Lung microvascular endothelial cell (primary cell): ENCODE measurements around the gene COX6A1. TPM values are rescaled to one million over a fixed set of nuclear protein-coding genes. Genes with fewer than 3 reads are reported as not detected.
"Not testable (repeated sequence)": the region's sequence is repeated elsewhere in the genome, so short reads cannot be mapped to it uniquely, and the experiment has no call there.

Experiments used
- DNase-seq, 2 donors: peaks; one replicate each; pipeline versions ENCODE4 v3.0.0 to v3.0.0-alpha.2; 2010; ENCODE audit warnings: low read depth in 2 of 2
- total RNA-seq: library from RNA; depleted of rRNA; stranded (reverse); fragments of >200 nt; gene quantifications from 2 replicates; pipeline ENCODE4 v1.2.1, GENCODE V29; 2014

COX6A1 gene
- total RNA-seq, 1 donor from 2014 or later, result 598 TPM

- no peak for DNase-seq
Observed at GRCh38 chr12:120425797-120426196, 12.1 kb upstream of the COX6A1 start.

DNA sequence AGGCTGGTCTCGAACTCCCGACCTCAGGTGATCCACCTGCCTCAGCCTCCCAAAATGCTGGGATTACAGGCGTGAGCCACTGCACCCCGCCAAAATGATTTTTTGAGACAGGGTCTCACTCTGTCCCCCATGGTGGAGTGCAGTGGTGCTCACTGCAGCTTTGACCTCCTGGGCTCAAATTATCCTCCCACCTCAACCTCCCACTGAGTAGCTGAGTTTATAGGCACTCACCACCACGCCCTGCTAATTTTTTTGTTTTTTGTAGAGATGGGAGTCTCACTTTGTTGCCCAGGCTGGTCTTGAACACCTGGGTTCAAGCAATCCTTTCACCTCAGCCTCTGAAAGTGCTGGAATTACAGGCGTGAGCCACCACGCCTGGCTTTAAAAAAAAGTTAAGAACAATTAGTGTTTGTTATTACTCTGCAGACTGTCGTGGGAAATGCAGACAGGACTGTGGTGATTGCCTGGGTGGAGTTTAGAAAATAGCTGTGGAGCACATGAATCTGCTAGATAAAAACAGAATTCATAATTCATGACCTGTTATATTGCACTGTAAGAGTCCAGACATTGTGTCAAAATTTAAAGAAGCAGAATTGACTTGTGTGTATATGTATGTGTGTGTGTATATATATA lies 9.2 kb upstream of the COX6A1 start:
- no peak for DNase-seq

- DNase-seq, result no peak
Observed at GRCh38 chr12:120429368-120429767, 8.5 kb upstream of the COX6A1 start.

DNA sequence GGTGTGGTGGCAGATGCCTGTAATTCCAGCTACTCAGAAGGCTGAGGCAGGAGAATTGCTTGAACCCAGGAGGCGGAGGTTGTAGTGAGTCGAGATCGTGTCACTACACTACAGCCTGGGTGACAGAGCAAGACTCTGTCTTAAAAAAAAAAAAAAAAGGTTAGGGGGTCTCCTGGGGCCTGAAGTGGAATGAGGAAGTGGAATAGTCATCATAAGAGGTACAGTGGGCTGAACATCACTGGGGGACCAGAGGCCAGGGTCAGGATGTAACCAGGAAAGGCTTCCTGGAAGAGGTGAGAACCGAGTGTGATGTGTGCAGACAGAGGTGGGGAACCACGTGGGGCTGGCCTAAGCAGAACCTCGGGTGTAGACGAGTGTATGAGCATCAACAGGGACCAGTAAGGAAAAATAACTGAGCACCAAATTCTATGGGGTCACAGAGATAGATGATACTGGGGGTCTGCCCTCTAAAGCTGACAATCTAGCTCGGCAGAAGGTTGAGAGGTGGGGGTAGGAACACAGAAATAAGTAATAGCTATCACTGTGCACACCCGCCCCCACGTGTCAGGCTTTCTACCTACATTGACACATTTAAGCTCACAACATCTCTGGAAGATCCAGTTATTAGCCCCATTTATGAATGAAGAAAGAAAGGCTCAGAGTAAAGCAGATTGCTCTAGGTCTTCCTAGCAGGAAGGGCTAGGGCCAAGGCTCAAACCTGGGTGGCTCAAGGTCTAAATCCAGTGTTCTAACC lies 5.0 kb upstream of the COX6A1 start:
- no peak for DNase-seq

- peak in 1 of 2 donors; percentile 15 for DNase-seq
Observed at GRCh38 chr12:120438495-120439198, 734 bp downstream of the COX6A1 start.

- DNase-seq, result peak; percentile 81 to 83
Observed at GRCh38 chr12:120439646-120440247, 1.8 kb downstream of the COX6A1 start.

GRCh38 chr12:120444676-120445075 lies 6.8 kb downstream of the COX6A1 start:
- DNase-seq, result no peak

GRCh38 chr12:120445911-120446843 lies 8.3 kb downstream of the COX6A1 start, which contains the start of the genes GATC and TRIAP1:
TSS of gene GATC (plus strand) at chr12:120446444. CDS start at chr12:120446481, 37 bp downstream.
TSS of gene TRIAP1 (minus strand) at chr12:120446384. CDS start at chr12:120446372, 12 bp downstream.
- DNase-seq, result peak; percentile 89 to 91

DNA sequence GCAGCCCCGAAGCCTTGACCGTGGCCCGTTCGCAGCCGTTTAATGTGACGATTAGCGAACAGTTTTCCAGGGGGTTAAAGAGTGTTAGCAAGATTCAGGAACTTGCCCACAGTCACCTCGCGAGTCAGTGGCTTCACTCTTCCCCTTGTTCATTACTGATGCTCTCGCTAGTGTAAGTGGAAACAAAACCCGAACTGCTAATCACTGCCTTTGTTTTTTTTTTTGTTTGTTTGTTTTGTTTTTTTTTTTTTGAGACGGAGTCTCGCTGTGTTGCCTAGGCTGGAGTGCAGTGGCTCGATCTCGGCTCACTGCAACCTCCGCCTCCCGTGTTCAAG lies 8.9 kb downstream of the COX6A1 start:
- DNase-seq, result not testable (repeated sequence)

- no peak for DNase-seq
Observed at GRCh38 chr12:120447992-120448391, 10.1 kb downstream of the COX6A1 start.

GRCh38 chr12:120452524-120452923 lies 14.6 kb downstream of the COX6A1 start:
- DNase-seq, result not testable (repeated sequence)

- no peak for DNase-seq
Observed at GRCh38 chr12:120453060-120453750, 15.3 kb downstream of the COX6A1 start.

DNA sequence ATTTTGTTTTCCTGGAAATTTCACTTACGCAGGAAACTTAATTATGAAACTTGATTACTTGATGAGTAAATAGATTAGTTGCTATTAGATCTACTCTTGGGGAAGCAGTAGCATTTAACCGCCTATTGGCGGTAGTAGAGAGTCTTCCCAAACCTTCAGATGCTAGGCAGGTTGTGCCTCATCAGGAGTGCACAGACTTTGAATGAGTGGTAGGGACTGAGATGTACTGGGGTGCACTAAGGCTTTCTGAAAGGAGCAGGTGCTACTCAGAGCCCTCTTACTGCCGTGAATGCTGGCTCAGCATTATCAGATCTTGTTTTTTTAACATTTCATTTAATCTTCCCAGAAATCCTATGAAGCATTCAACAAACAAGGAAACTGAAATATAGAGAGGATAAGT lies 16.1 kb downstream of the COX6A1 start:
- peak; percentile 41 to 53 for DNase-seq

DNA sequence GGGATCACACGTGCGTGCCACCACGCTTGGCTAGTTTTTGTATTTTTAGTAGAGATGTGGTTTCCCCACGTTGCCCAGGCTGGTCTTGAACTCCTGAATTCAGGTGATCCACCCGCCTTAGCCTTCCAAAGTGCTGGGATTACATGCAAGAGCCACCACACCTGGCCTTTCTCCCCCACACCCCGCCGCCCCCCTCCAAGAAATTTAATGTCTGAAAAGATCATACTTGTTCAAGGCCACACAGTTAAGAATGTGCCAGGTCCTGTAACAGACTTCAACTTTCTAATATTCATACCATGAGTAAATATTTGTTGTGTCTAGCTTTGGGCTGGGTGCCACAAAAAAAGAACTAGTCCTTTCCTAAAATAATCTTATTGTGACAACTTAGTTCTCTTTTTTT lies 17.4 kb downstream of the COX6A1 start:
- no peak for DNase-seq

DNA sequence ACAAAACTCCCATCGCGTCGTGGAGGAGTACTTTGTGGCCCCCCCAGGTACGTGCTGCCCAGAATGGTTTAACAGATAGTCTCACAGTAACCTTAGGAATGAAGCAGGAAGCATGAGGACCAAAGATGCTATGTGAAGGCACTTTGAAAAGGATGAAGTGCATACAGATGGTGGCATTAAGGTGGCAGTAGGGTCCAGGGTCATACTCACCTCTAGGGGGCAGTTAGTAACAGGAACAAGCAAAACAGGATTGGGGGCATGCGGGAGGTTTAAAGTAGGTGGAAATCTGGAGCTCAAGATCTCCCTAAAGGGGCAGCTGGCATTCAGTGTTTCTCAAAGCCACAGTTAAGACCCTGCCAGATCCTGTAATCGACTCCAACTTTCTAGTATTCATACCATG lies 19.2 kb downstream of the COX6A1 start:
- DNase-seq, result peak in 1 of 2 donors; percentile 29

- no peak for DNase-seq
Observed at GRCh38 chr12:120460157-120460556, 22.2 kb downstream of the COX6A1 start.

- no peak for DNase-seq
Observed at GRCh38 chr12:120462099-120462640, 24.3 kb downstream of the COX6A1 start.

- DNase-seq, result no peak
Observed at GRCh38 chr12:120463712-120464111, 25.8 kb downstream of the COX6A1 start.

GRCh38 chr12:120465756-120466155 lies 27.8 kb downstream of the COX6A1 start:
- no peak for DNase-seq
